K562 (cell line): ENCODE measurements around the gene VASH1. TPM values are rescaled to one million over a fixed set of nuclear protein-coding genes. Genes with fewer than 3 reads are reported as not detected.

Experiments used
- ATAC-seq: fragments of 200-7000 bp; cut with Tn5 transposase; 3 replicates; pipeline ENCODE4 v1.9.1; 2020; ENCODE audit warnings: moderate library complexity
- BruUV-seq: library from RNA; stranded (reverse); fragments of 400-500 nt; replicated peaks from 2 replicates; lab custom pipeline; 2021; lab: Mats Ljungman, UMichigan
- CTCF ChIA-PET: fragments of 300-600 bp; formaldehyde crosslinking; extraction: SDS; loops from one replicate; lab custom pipeline; 2021; ENCODE audit warnings: low intra/inter-chr PET ratio; lab: Yijun Ruan, JAX
- POLR2A ChIA-PET: fragments of 300-600, 350-650 bp; sonication (Branson Sonifier 250); formaldehyde crosslinking; extraction: SDS; loops from one replicate; lab custom pipeline; 2021; ENCODE audit warnings: antibody characterized with exemption, inconsistent platforms; lab: Yijun Ruan, JAX
- DNase-seq, 4 experiments: peaks; one replicate each; pipeline versions ENCODE4 v3.0.0 to v3.0.0-alpha.2; 2011 to 2018; ENCODE audit warnings: low spot score in 3 of 4, mixed read lengths in 3 of 4; ENCODE audit errors: extremely low read depth in 1 of 4
- FAIRE-seq: peaks from 2 replicates; lab custom pipeline; 2011; peaks lifted over from hg19 to GRCh38; lab: Jason Lieb, UNC
- H2AFZ ChIP-seq: 2 replicates; pipeline ENCODE4 v1.6.0; 2011; ENCODE audit warnings: low read depth, low read length, control low read depth, inconsistent platforms
- H3K27ac ChIP-seq: fragments of 200-600 bp; 3 replicates; pipeline ENCODE4 v1.8.0; 2011; ENCODE audit warnings: low read depth, mild to moderate bottlenecking, control low read depth, inconsistent platforms, low read length, moderate library complexity, mixed read lengths; ENCODE audit errors: extremely low read depth
- H3K27me3 ChIP-seq, 2 experiments: fragments of 300-600 bp in 1 of 2; 2 replicates in 1 of 2; 3 replicates in 1 of 2; pipeline versions ENCODE4 v1.6.0 to v1.8.0; 2011; ENCODE audit warnings: inconsistent platforms in 2 of 2, low read length in 2 of 2, mild to moderate bottlenecking in 1 of 2, mixed read lengths in 1 of 2, moderate library complexity in 1 of 2; ENCODE audit not compliant: control insufficient read depth in 2 of 2, insufficient read depth in 2 of 2
- H3K36me3 ChIP-seq: fragments of 300-600 bp; 3 replicates; pipeline ENCODE4 v1.8.0; 2011; ENCODE audit warnings: mild to moderate bottlenecking, low read length, inconsistent platforms; ENCODE audit not compliant: control insufficient read depth, insufficient read depth
- H3K4me1 ChIP-seq, 2 experiments: fragments of 200-600 bp in 1 of 2; replicated peaks in 1 of 2; 2 replicates in 1 of 2; 3 replicates in 1 of 2; pipeline versions ENCODE4 v1.5.1 to v1.8.0; 2011; ENCODE audit warnings: inconsistent platforms in 2 of 2, low read length in 2 of 2, mild to moderate bottlenecking in 1 of 2, mixed read lengths in 1 of 2, moderate library complexity in 1 of 2; ENCODE audit not compliant: control insufficient read depth in 2 of 2, insufficient read depth in 2 of 2
- H3K4me2 ChIP-seq: 2 replicates; pipeline ENCODE4 v1.6.1; 2011; ENCODE audit warnings: low read length, control low read depth, inconsistent platforms, mixed read lengths; ENCODE audit not compliant: insufficient read depth
- H3K4me3 ChIP-seq: fragments of 200-600 bp; sonication (generic), shearing (Covaris generic); 2 replicates; pipeline ENCODE4 v1.5.1; 2016; ENCODE audit warnings: control low read depth, inconsistent platforms
- H3K79me2 ChIP-seq: fragments of 200-600 bp; 3 replicates; pipeline ENCODE4 v1.8.0; 2011; ENCODE audit warnings: low read length, inconsistent platforms; ENCODE audit not compliant: control insufficient read depth, insufficient read depth
- H3K9ac ChIP-seq, 2 experiments: 2 replicates each; pipeline versions ENCODE4 v1.6.0 to v1.6.1; 2011; ENCODE audit warnings: low read depth in 2 of 2, low read length in 2 of 2, control low read depth in 1 of 2, inconsistent platforms in 1 of 2, mild to moderate bottlenecking in 1 of 2, mixed read lengths in 1 of 2; ENCODE audit not compliant: insufficient read depth in 1 of 2
- H3K9me1 ChIP-seq: one replicate; pipeline ENCODE4 v1.6.0; 2011; ENCODE audit warnings: inconsistent platforms, mild to moderate bottlenecking, low read length, moderate library complexity; ENCODE audit not compliant: control insufficient read depth, insufficient read depth
- H3K9me3 ChIP-seq: replicated peaks from 2 replicates; pipeline ENCODE4 v1.5.1; 2011; ENCODE audit warnings: low read depth, low read length, inconsistent platforms; ENCODE audit not compliant: control insufficient read depth, insufficient read depth
- H4K20me1 ChIP-seq: replicated peaks from 2 replicates; pipeline ENCODE4 v1.6.1; 2011; ENCODE audit warnings: low read length, inconsistent platforms, mixed read lengths; ENCODE audit not compliant: control insufficient read depth, insufficient read depth
- ETV6 ChIP-seq, 3 experiments: fragments of 150-350 bp in 1 of 3; sonication (generic) in 1 of 3; formaldehyde crosslinking in 1 of 3; IDR thresholded peaks; 2 replicates each; pipeline versions ENCODE4 v1.6.1 to v1.8.0; 2014 to 2022; ENCODE audit warnings: borderline replicate concordance in 2 of 3, low read depth in 2 of 3, antibody characterized with exemption in 1 of 3, low read length in 1 of 3, mild to moderate bottlenecking in 1 of 3, missing genetic modification reagents in 1 of 3
- FOS ChIP-seq: IDR thresholded peaks from 3 replicates; pipeline ENCODE4 v1.6.1; 2011; ENCODE audit not compliant: insufficient read length; ENCODE audit errors: extremely low read depth
- FOXK2 ChIP-seq, 2 experiments: fragments of 450-650 bp; IDR thresholded peaks in 1 of 2; conservative IDR thresholded peaks in 1 of 2; 2 replicates each; pipeline ENCODE4 v1.6.1; 2016; ENCODE audit warnings: low read depth in 2 of 2, mild to moderate bottlenecking in 1 of 2
- KAT2B ChIP-seq: IDR thresholded peaks from one replicate; pipeline ENCODE4 v1.6.1; 2012; ENCODE audit warnings: low read depth, mild to moderate bottlenecking, control low read depth, inconsistent platforms, low read length, moderate library complexity
- SMAD3 ChIP-seq: fragments of 450-650 bp; formaldehyde crosslinking; conservative IDR thresholded peaks from 2 replicates; pipeline ENCODE4 v1.4.0; 2020; ENCODE audit warnings: mild to moderate bottlenecking
- SUPT5H ChIP-seq: fragments of 450-650 bp; IDR thresholded peaks from 2 replicates; pipeline ENCODE4 v1.6.1; 2016
- TBP ChIP-seq: optimal IDR thresholded peaks from 2 replicates; pipeline ENCODE3; 2011; ENCODE audit warnings: low read depth, low read length, improper control_type of control experiment
- XRCC4 ChIP-seq: IDR thresholded peaks from one replicate; pipeline ENCODE4 v1.6.1; 2011; ENCODE audit not compliant: insufficient read depth, insufficient read length; ENCODE audit errors: extremely low read depth
- ZKSCAN8 ChIP-seq: fragments of 200-800 bp; sonication (Bioruptor generic); IDR thresholded peaks from 2 replicates; pipeline ENCODE4 v1.6.1; 2016; ENCODE audit warnings: missing genetic modification characterization, missing compliant biosample characterization
- ZNF561 ChIP-seq: fragments of 450-650 bp; formaldehyde crosslinking; conservative IDR thresholded peaks from 2 replicates; pipeline ENCODE4 v1.4.0; 2020; ENCODE audit warnings: mild to moderate bottlenecking, moderate library complexity
- ZNF589 ChIP-seq: fragments of 200-800 bp; sonication (Bioruptor generic); IDR thresholded peaks from 2 replicates; pipeline ENCODE4 v1.6.1; 2016; ENCODE audit warnings: low read depth, missing genetic modification characterization, missing compliant biosample characterization
- WGBS: fragments of 100-300 bp; shearing (Covaris generic); methylation state at CpG from one replicate; pipeline ENCODE4 v1.1.6; 2016; ENCODE audit warnings: low coverage, mixed read lengths; ENCODE audit not compliant: insufficient coverage; ENCODE audit errors: missing lambda C conversion rate; 5-methylcytosine and 5-hydroxymethylcytosine counted together
- in situ Hi-C: fragments of 300-500 bp; cut with MboI; formaldehyde crosslinking; loops from 4 replicates; pipeline ENCODE4 v1.15.0; 2018; ENCODE audit warnings: inconsistent platforms, mixed read lengths
- intact Hi-C: fragments of 100-400 bp; cut with micrococcal nuclease; formaldehyde crosslinking; loops from 2 replicates; pipeline ENCODE4 v1.14.2; 2022
- polyA plus RNA-seq, 8 experiments: library from polyadenylated mRNA; depleted of rRNA in 4 of 8; stranded (reverse) in 5 of 8; unstranded in 3 of 8; fragments of >200 nt; fragmentation: Nextera tagmentation in 2 of 8; fragmentation: Illumina TruSeq in 1 of 8; extraction: Ambion mirVana in 2 of 8; extraction: Trizol in 1 of 8; gene quantifications; 2 replicates each; pipeline versions ENCODE4 v1.2.1 to v1.2.3, GENCODE V29; 2011 to 2014; ENCODE audit warnings: inconsistent platforms in 1 of 8, missing spikeins in 1 of 8
- total RNA-seq, 7 experiments: library from RNA; depleted of rRNA in 6 of 7; stranded (reverse); fragments of >200 nt in 6 of 7; fragmentation: Illumina TruSeq in 2 of 7; extraction: Trizol in 2 of 7; gene quantifications; 2 replicates each; pipeline versions ENCODE4 v1.2.1 to v1.2.3, GENCODE V29; 2011 to 2021; ENCODE audit warnings: low replicate concordance in 1 of 7
- TF ChIP-seq, protein P1 (sequence below): fragments of 450-650 bp; IDR thresholded peaks from 2 replicates; pipeline ENCODE4 v1.6.1; 2017; ENCODE audit warnings: antibody characterized with exemption
- TF ChIP-seq, protein P2 (sequence below), 3 experiments: IDR thresholded peaks in 2 of 3; conservative IDR thresholded peaks in 1 of 3; 2 replicates each; pipeline ENCODE4 v1.5.1; 2011 to 2012; ENCODE audit warnings: low read length in 3 of 3, mild to moderate bottlenecking in 3 of 3, control low read depth in 2 of 3, improper control_type of control experiment in 1 of 3, inconsistent platforms in 1 of 3, low read depth in 1 of 3, mixed read lengths in 1 of 3, moderate library complexity in 1 of 3; ENCODE audit not compliant: insufficient read depth in 2 of 3

Gene VASH1
- total and polyA plus RNA-seq, 9 of the 15 experiments (the other 6 are each of a cell fraction or from before 2014, with no cell fraction given) = 0.01 to 0.43 (median 0.13) TPM; not detected in 1

DNA sequence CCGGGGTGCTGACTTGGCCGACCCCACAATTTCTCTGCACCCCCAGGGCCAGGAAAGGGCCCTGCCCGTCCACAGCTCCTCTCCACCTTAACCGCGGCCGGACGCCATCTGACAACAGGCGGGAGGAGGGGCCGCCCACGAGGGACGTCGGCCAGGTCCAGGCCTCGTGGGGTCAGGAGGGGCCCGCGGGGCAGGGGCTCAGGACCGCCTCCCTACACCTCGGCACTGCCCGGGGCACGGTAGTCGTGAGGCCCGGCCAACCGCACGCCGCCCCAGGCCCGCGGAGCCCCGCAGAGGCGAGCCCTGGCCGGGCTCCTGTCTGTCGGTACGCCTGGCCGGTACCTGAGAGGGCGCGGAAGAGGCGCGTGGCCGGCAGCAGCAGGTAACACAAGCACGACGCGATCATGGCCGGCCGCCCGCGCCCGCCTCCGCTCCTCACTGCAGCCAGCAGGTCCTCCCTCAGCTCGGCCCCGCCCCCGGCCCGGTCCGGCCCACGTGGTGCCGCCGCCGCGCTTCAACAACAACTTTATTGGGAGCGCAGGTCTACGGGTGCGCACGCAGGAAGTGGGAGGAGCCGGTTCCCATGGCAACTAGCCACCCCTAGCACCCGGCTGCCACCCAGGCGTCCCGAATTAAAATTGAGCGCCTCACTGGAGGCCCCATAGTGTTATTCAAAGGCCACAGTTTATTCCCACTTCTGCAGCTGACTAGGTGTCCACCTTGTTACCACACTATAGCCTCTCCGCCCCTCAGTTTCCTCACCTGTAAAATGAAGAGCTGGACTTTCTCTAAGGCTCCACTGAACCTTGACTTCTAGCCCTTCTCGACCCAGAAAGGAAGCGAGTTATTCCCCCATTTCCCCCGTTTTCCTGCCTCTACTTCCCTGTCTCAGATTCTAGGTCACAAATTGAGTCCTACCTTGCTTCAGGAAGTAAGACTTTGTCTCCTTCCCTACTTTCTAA is 51.4 kb downstream of the VASH1 start, which contains the start of gene ANGEL1:
Gene ANGEL1 (minus strand): TSS at position 461 of the 962 bp plus-strand sequence. CDS start 55 bp downstream, at position 406.
- Histone ChIP-seq H2AFZ (peak within 1 kb of the TSS; percentile 98), H3K4me3 (peak within 1 kb of the TSS; percentile 56), H3K9ac (peak within 1 kb of the TSS; percentile 76 to 96), H3K4me1 (peaks cover 13 to 14% of the 10 kb centered on the region in 2 experiments; a peak in 4 of 5 replicates), H3K9me1 (no peaks in the 10 kb centered on the region), H4K20me1 (no peaks in the 10 kb centered on the region), H3K79me2 (peaks cover 25% of the 10 kb centered on the region), H3K27ac (peak within 1 kb of the TSS; percentile 77), H3K36me3 (peaks cover 16% of the 10 kb centered on the region), H3K4me2 (peak within 1 kb of the TSS; percentile 83), H3K27me3 (peaks cover 2 to 5% of the 10 kb centered on the region in 2 experiments; a peak in 2 of 5 replicates), H3K9me3 (no peaks in the 10 kb centered on the region)
- in situ Hi-C loops (no loop called here), intact Hi-C loops (no loop called here)
- peak; percentile 94 for ATAC-seq
- POLR2A ChIA-PET = interaction anchor here (0.6 to 1.3 kb wide), 9 partner anchors 8 to 453 kb away, joined by 3 to 6 read pairs (median 3); no protein-coding TSS in a partner anchor
- FAIRE-seq = peak; percentile 70
- 5% methylated on average over 21 of the region's 69 CpGs for WGBS
- BruUV-seq = no TSS peak
- DNase-seq = peak; percentile 91 to 94 (median 92)
- CTCF ChIA-PET = no interaction called here
- TF ChIP-seq ZKSCAN8 (no peak), XRCC4 (no peak), FOS (no peak), KAT2B (no peak), FOXK2 (conservative IDR thresholded peaks at IDR 0.05 in 1 of 2, IDR thresholded peaks at IDR 0.05 in 1 of 2; ENCODE audit: low read depth in 2 of 2) (no peak), TBP (peak; percentile 66), SUPT5H (peak; percentile 77), SMAD3 (no peak), ZNF589 (no peak), ZNF561 (CRISPR knock-in tag) (no peak), ETV6 (IDR thresholded peaks at IDR 0.05; ENCODE audit: borderline replicate concordance in 1 of 2, low read depth in 2 of 2, low read length in 1 of 2) (0 out of 4 replicates have a peak, but pooled peaks of 1 of the 2 experiments have one; percentile 41), ETV6 (CRISPR knock-in tag; IDR thresholded peaks at IDR 0.05; ENCODE audit: borderline replicate concordance) (no peak)
- TF ChIP-seq, protein P1, sequence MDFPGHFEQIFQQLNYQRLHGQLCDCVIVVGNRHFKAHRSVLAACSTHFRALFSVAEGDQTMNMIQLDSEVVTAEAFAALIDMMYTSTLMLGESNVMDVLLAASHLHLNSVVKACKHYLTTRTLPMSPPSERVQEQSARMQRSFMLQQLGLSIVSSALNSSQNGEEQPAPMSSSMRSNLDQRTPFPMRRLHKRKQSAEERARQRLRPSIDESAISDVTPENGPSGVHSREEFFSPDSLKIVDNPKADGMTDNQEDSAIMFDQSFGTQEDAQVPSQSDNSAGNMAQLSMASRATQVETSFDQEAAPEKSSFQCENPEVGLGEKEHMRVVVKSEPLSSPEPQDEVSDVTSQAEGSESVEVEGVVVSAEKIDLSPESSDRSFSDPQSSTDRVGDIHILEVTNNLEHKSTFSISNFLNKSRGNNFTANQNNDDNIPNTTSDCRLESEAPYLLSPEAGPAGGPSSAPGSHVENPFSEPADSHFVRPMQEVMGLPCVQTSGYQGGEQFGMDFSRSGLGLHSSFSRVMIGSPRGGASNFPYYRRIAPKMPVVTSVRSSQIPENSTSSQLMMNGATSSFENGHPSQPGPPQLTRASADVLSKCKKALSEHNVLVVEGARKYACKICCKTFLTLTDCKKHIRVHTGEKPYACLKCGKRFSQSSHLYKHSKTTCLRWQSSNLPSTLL = no peak
- TF ChIP-seq, protein P2, sequence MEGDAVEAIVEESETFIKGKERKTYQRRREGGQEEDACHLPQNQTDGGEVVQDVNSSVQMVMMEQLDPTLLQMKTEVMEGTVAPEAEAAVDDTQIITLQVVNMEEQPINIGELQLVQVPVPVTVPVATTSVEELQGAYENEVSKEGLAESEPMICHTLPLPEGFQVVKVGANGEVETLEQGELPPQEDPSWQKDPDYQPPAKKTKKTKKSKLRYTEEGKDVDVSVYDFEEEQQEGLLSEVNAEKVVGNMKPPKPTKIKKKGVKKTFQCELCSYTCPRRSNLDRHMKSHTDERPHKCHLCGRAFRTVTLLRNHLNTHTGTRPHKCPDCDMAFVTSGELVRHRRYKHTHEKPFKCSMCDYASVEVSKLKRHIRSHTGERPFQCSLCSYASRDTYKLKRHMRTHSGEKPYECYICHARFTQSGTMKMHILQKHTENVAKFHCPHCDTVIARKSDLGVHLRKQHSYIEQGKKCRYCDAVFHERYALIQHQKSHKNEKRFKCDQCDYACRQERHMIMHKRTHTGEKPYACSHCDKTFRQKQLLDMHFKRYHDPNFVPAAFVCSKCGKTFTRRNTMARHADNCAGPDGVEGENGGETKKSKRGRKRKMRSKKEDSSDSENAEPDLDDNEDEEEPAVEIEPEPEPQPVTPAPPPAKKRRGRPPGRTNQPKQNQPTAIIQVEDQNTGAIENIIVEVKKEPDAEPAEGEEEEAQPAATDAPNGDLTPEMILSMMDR (IDR thresholded peaks at IDR 0.05 in 2 of 3, conservative IDR thresholded peaks at IDR 0.05 in 1 of 3; ENCODE audit: insufficient read depth in 2 of 3, low read depth in 1 of 3, low read length in 3 of 3) = no peak; a peak in 1 of 6 replicates
